ENCODE results near the gene MIPEP.
"Not testable (repeated sequence)": the region's sequence is repeated elsewhere in the genome, so short reads cannot be mapped to it uniquely, and the experiment has no call there.

Gene MIPEP

GRCh38 chr13:23889615-23890607, 711 bp upstream of the MIPEP start:
- no peak for DNase-seq

- DNase-seq: not testable (repeated sequence)
These were observed 4.8 kb downstream of the MIPEP start for GRCh38 chr13:23884361-23884760.

GRCh38 chr13:23883255-23883654, 5.9 kb downstream of the MIPEP start:
- DNase-seq: no peak

DNA sequence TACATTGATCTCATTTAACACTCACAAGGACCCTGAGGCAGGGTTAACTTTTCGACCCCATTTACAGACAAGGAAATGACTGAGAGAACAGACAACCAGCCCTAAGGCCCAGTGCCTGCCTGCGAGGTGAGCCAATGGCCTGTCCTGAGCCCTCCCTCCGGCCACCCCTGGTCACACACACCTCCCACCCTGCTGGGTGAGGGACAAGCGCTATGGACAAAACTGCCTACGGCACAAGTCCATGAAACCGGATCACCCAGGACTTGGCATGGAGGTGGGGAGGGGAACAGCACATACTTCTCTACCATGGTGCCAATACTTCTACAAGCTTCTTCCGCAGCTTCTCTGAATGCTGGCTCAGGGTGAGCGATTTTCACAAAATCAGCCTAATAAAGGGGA, 7.8 kb downstream of the MIPEP start:
- DNase-seq: not testable (repeated sequence)

- not testable (repeated sequence) for DNase-seq
These were observed 8.5 kb downstream of the MIPEP start for GRCh38 chr13:23880493-23881401.

DNA sequence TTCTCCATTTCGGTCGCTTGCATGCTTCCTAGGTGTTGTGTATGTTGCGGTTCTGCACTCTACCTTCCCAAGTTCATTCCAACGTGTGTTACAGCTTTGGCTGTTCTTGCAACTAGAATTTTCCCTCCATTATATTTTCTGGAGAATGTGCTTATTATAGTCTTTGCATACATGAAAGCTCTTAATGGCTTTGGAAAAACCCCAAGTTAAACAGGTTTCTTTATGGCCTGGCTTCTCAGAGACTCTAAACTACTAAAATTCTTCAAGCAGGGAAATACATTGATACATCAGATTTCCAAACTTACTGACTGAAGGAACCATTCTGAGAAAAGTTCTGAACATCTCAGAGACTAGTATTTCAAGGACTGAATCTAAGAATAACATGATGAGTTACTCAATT, 11.9 kb downstream of the MIPEP start:
- DNase-seq: no peak

DNA sequence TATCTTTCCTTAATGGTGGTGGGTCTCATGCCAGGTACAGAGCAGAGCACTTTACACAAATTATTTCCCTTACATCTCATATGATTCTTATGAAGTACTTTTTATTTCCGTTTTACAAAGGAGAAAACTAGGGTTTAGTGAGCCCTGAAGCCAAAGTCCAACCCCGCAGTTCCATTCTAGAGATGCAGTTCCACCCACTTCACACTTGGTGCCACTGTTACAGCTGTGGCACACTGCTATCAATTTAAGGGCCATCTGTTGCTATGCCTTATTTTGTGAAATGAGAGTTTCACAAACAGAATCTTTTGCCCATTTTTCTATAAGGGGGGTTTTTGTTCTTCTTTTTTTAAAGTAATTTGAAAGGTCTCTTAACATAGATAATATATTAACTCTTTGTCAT, 12.9 kb downstream of the MIPEP start:
- DNase-seq: no peak

DNA sequence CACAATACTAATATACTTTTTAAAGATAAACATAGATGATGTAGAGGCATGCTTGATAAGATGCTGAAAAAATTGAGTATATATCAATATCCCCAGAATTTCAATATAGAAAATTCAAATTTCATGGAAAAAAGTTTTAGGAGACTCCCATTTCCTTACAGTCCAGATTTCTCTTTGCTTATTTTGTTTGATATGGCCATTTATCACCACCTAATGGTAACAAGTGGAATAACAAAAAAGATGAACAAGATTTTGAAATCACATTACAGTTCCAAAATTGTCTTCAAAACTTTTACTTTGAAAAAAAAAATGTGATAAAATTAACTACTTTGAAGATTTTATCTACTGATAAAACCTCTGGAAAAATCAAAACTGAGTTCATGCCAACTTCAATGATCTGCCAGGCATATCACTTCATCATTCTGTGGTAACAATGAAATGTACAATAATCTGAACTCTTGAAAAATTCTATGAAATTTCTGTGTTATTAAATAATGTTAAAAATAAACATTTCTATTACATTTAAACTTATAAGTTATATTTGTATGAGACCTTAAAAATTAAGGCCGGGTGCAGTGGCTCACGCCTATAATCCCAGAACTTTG, 17.5 kb downstream of the MIPEP start:
- DNase-seq: no peak

DNA sequence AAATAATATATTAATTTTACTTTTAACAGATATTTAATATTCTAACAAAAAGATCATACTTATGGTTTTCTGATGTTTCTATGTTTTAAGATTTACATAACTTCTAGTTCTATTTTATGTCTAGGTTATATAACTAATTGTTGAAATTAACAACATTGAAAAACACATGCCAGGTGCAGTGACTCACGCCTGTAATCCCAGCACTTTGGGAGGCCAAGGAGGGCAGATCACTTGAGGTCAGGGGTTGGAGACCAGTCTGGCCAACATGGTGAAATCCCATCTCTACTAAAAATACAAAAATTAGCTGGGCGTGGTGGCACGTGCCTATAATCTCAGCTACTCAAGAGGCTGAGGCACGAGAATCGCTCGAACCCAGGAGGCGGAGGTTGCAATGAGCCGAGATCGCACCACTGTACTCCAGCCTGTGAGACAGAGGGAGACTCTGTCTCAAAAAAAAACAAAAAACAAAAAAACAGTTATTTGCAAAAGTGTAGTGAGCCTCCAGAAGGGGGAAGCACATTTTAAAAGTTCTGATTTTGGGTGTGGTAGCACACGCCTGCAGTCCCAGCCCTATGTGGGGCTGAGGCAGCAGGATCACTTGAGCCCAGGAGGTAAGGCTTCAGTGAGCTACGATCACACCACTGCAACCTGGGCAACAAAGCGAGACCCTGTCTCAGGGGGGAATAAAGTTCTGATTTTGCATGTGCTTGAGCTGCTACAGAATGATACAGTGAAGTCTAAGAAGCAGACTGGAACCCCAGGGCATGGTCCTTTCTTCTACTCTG, 18.7 kb downstream of the MIPEP start:
- DNase-seq: no peak

GRCh38 chr13:23868521-23868920, 20.7 kb downstream of the MIPEP start:
- no peak for DNase-seq

- DNase-seq: no peak
These were observed 22.1 kb downstream of the MIPEP start for GRCh38 chr13:23867027-23867491.

- no peak for DNase-seq
These were observed 22.7 kb downstream of the MIPEP start for GRCh38 chr13:23866420-23867026.

GRCh38 chr13:23865906-23866305, 23.3 kb downstream of the MIPEP start:
- no peak for DNase-seq

- no peak for DNase-seq
These were observed 24.2 kb downstream of the MIPEP start for GRCh38 chr13:23865026-23865425.

- no peak for DNase-seq
These were observed 27.9 kb downstream of the MIPEP start for GRCh38 chr13:23861310-23861709.

DNA sequence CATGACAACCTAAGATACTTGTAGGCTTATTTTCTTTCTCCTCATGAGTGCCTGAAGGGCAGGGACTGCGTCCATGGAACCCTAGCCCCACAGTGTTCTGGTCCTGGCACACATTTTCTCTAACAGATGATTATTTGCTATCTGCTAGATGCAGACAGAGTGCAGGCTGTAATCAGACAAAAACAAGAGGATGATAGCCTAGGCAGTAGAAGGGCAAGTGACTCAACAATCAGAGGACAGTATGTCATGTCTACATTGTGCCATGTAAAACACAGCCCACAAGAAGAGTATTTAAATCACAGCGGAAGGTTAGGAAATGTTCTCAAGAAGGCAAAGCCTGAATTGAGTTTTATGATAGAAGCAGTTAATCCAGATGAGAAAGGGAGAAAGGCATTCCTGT, 29.3 kb downstream of the MIPEP start:
- no peak for DNase-seq

GRCh38 chr13:23859455-23859854, 29.7 kb downstream of the MIPEP start:
- DNase-seq: no peak

GRCh38 chr13:23858546-23858945, 30.7 kb downstream of the MIPEP start:
- DNase-seq: no peak

GRCh38 chr13:23856008-23856750, 33.0 kb downstream of the MIPEP start:
- DNase-seq: no peak

- DNase-seq: no peak
These were observed 33.8 kb downstream of the MIPEP start for GRCh38 chr13:23855360-23855759.

DNA sequence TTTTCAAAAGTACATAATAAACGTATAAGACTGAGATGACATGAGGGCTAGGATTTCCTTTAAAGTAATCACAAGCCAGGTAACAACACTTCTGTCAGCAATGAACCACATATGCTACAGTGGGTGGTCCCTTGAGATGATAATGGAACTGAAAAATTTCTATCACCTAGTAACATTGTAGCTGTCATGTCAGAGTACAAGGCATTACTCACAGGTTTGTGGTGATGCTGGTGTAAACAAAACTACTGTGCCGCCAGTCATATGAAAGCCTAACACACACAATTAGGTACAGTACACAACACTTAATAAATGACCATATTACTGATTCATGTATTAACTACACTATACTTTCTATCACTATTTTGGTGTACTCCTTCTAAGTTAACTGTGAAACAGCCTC, 36.8 kb downstream of the MIPEP start:
- no peak for DNase-seq

Measured in T-helper 1 cell (primary cell).